GM23338 (cell line): ENCODE data around the gene DDX54. TPM values are rescaled to one million over a fixed set of nuclear protein-coding genes. Genes with fewer than 3 reads are reported as not detected.

Experiments used
- ATAC-seq: fragments of 200-7000 bp; cut with Tn5 transposase; 3 replicates; pipeline ENCODE4 v1.9.1; 2020
- DNase-seq: peaks from one replicate; pipeline ENCODE4 v3.0.0-alpha.2; 2015; ENCODE audit warnings: low spot score
- H2AFZ ChIP-seq: fragments of 200-600 bp; sonication (generic); 2 replicates; pipeline ENCODE4 v1.8.0; 2016; ENCODE audit warnings: antibody characterized with exemption, mild to moderate bottlenecking, moderate library complexity
- H3F3A ChIP-seq: fragments of 200-600 bp; sonication (generic); replicated peaks from 2 replicates; pipeline ENCODE4 v1.8.0; 2017; ENCODE audit warnings: antibody characterized with exemption, mixed run types, low read depth
- H3K27ac ChIP-seq: fragments of 200-600 bp; sonication (generic); 2 replicates; pipeline ENCODE4 v1.6.1; 2016; ENCODE audit warnings: low read depth
- H3K27me3 ChIP-seq: fragments of 200-600 bp; sonication (generic); 2 replicates; pipeline ENCODE4 v1.8.0; 2016; ENCODE audit warnings: mild to moderate bottlenecking, mixed run types, moderate library complexity; ENCODE audit not compliant: insufficient read depth
- H3K36me3 ChIP-seq: fragments of 200-600 bp; sonication (generic); 2 replicates; pipeline ENCODE4 v1.8.0; 2016; ENCODE audit warnings: mild to moderate bottlenecking; ENCODE audit not compliant: insufficient read depth
- H3K4me1 ChIP-seq: fragments of 200-600 bp; sonication (generic); 2 replicates; pipeline ENCODE4 v1.8.0; 2016; ENCODE audit warnings: mild to moderate bottlenecking, moderate library complexity; ENCODE audit not compliant: insufficient read depth
- H3K4me2 ChIP-seq: fragments of 200-600 bp; sonication (generic); 2 replicates; pipeline ENCODE4 v1.7.1; 2017; ENCODE audit warnings: mixed run types
- H3K4me3 ChIP-seq: fragments of 200-600 bp; sonication (generic); 2 replicates; pipeline ENCODE4 v1.6.1; 2016; ENCODE audit warnings: mixed run types
- H3K79me2 ChIP-seq: fragments of 200-600 bp; sonication (generic); replicated peaks from 2 replicates; pipeline ENCODE4 v1.8.0; 2017; ENCODE audit warnings: mild to moderate bottlenecking; ENCODE audit not compliant: insufficient read depth
- H3K9me2 ChIP-seq: fragments of 200-600 bp; sonication (generic); 2 replicates; pipeline ENCODE4 v1.8.0; 2017; ENCODE audit not compliant: insufficient read depth
- H4K20me1 ChIP-seq: fragments of 200-600 bp; sonication (generic); replicated peaks from 2 replicates; pipeline ENCODE4 v1.8.0; 2017; ENCODE audit warnings: mild to moderate bottlenecking; ENCODE audit not compliant: insufficient read depth
- H3K27ac Mint-ChIP-seq: 2 replicates; pipeline ENCODE4 v1.8.0; 2020; ENCODE audit warnings: inconsistent platforms, mild to moderate bottlenecking, moderate library complexity, mixed read lengths
- H3K27me3 Mint-ChIP-seq: 3 replicates; pipeline ENCODE4 v1.8.0; 2022; ENCODE audit warnings: low read depth, mild to moderate bottlenecking, moderate library complexity, mixed read lengths, inconsistent platforms; ENCODE audit not compliant: insufficient read depth, poor library complexity
- H3K36me3 Mint-ChIP-seq: 3 replicates; pipeline ENCODE4 v1.8.0; 2021; ENCODE audit warnings: low read depth, mild to moderate bottlenecking, inconsistent platforms, moderate library complexity, mixed read lengths
- H3K4me1 Mint-ChIP-seq: 3 replicates; pipeline ENCODE4 v1.8.0; 2020; ENCODE audit warnings: mild to moderate bottlenecking, inconsistent platforms, mixed read lengths
- H3K4me3 Mint-ChIP-seq: 3 replicates; pipeline ENCODE4 v1.8.0; 2021; ENCODE audit warnings: moderate library complexity, mild to moderate bottlenecking, inconsistent platforms, mixed read lengths
- H3K9me3 Mint-ChIP-seq: 3 replicates; pipeline ENCODE4 v1.8.0; 2020; ENCODE audit warnings: moderate library complexity, mild to moderate bottlenecking, inconsistent platforms, mixed read lengths
- EZH2 ChIP-seq: fragments of 200-600 bp; sonication (generic); IDR thresholded peaks from one replicate; pipeline ENCODE4 v1.8.0; 2017; ENCODE audit warnings: antibody characterized with exemption, mild to moderate bottlenecking, low read depth; ENCODE audit not compliant: unreplicated experiment
- EZH2phosphoT487 ChIP-seq: fragments of 200-600 bp; sonication (generic); IDR thresholded peaks from one replicate; pipeline ENCODE4 v1.8.1; 2018; ENCODE audit warnings: antibody characterized with exemption; ENCODE audit not compliant: unreplicated experiment
- NANOG ChIP-seq: IDR thresholded peaks from 2 replicates; pipeline ENCODE4 v1.6.1; 2016; ENCODE audit warnings: antibody characterized with exemption, borderline replicate concordance
- REST ChIP-seq: IDR thresholded peaks from one replicate; pipeline ENCODE4 v1.6.1; 2018; ENCODE audit warnings: antibody characterized with exemption; ENCODE audit not compliant: unreplicated experiment
- STAT1 ChIP-seq: IDR thresholded peaks from one replicate; pipeline ENCODE4 v1.6.1; 2016; ENCODE audit warnings: antibody characterized with exemption; ENCODE audit not compliant: unreplicated experiment
- ZNF331 ChIP-seq: fragments of 250-450 bp; sonication (Bioruptor Pico); IDR thresholded peaks from 2 replicates; pipeline ENCODE4 v1.5.0; 2020; ENCODE audit warnings: low read depth, mild to moderate bottlenecking, moderate library complexity
- polyA plus RNA-seq: library from polyadenylated mRNA; unstranded; fragments of >200 nt; fragmentation: Nextera tagmentation; extraction: Ambion mirVana; gene quantifications from 2 replicates; pipeline ENCODE4 v1.2.1, GENCODE V29; 2016
- total RNA-seq: library from RNA; depleted of rRNA; stranded (reverse); fragments of >200 nt; shearing (Covaris generic); gene quantifications from 2 replicates; pipeline ENCODE4 v1.2.3, GENCODE V29; 2014
- TF ChIP-seq, protein P1 (sequence below), 2 experiments: fragments of 200-600 bp in 1 of 2; sonication (generic) in 1 of 2; conservative IDR thresholded peaks; 2 replicates each; pipeline versions ENCODE4 v1.5.1 to v1.6.1; 2016 to 2017; ENCODE audit warnings: antibody characterized with exemption in 2 of 2, low read depth in 2 of 2, mild to moderate bottlenecking in 2 of 2, moderate library complexity in 1 of 2
- TF ChIP-seq, protein P2 (sequence below): fragments of 250-450 bp; sonication (Bioruptor Pico); IDR thresholded peaks from 2 replicates; pipeline ENCODE4 v1.5.0; 2020; ENCODE audit warnings: mild to moderate bottlenecking, moderate library complexity

DDX54 gene
- total and polyA plus RNA-seq, 2 experiments from 2014 or later: 84.1 to 89.4 TPM

DNA sequence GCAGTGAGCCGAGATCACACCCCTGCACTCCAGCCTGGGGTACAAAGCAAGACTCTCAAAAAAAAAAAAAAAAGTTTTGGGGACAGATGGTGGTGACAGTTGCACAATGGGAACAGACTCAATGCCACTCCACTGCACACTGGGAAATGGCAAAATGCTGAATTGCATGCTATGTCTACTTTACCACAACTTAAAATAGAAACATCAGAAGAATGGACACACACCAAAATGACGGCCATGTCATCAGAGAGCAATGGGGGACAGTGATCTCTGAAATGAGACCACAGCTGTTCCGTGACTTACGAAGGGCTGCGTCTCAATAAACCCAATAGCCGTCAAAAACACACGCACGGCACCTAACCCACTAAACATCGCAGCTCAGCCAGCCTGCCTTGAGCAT lies 13.7 kb downstream of the DDX54 start:
- Histone ChIP-seq H3K79me2 (no peaks in the 10 kb centered on the region; the same call in 1 of the 2 replicates), H3K4me2 (no peak overlapping the region), H3F3A (peaks cover 3% of the 10 kb centered on the region; the same call in 1 of the 2 replicates), H3K27ac (no peak overlapping the region), H2AFZ (no peak overlapping the region), H4K20me1 (peaks cover 9% of the 10 kb centered on the region; the same call in 1 of the 2 replicates), H3K9me2 (no peaks in the 10 kb centered on the region), H3K4me1 (no peaks in the 10 kb centered on the region), H3K4me3 (no peak overlapping the region), H3K27me3 (no peaks in the 10 kb centered on the region), H3K36me3 (peaks cover 49% of the 10 kb centered on the region)
- TF ChIP-seq STAT1 (no peak), ZNF331 (CRISPR knock-in tag) (no peak), EZH2 (no peak), EZH2phosphoT487 (no peak), REST (no peak), NANOG (no peak)
- TF ChIP-seq, protein P1, sequence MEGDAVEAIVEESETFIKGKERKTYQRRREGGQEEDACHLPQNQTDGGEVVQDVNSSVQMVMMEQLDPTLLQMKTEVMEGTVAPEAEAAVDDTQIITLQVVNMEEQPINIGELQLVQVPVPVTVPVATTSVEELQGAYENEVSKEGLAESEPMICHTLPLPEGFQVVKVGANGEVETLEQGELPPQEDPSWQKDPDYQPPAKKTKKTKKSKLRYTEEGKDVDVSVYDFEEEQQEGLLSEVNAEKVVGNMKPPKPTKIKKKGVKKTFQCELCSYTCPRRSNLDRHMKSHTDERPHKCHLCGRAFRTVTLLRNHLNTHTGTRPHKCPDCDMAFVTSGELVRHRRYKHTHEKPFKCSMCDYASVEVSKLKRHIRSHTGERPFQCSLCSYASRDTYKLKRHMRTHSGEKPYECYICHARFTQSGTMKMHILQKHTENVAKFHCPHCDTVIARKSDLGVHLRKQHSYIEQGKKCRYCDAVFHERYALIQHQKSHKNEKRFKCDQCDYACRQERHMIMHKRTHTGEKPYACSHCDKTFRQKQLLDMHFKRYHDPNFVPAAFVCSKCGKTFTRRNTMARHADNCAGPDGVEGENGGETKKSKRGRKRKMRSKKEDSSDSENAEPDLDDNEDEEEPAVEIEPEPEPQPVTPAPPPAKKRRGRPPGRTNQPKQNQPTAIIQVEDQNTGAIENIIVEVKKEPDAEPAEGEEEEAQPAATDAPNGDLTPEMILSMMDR (conservative IDR thresholded peaks at IDR 0.05; ENCODE audit: low read depth in 2 of 2): no peak
- TF ChIP-seq, protein P2, sequence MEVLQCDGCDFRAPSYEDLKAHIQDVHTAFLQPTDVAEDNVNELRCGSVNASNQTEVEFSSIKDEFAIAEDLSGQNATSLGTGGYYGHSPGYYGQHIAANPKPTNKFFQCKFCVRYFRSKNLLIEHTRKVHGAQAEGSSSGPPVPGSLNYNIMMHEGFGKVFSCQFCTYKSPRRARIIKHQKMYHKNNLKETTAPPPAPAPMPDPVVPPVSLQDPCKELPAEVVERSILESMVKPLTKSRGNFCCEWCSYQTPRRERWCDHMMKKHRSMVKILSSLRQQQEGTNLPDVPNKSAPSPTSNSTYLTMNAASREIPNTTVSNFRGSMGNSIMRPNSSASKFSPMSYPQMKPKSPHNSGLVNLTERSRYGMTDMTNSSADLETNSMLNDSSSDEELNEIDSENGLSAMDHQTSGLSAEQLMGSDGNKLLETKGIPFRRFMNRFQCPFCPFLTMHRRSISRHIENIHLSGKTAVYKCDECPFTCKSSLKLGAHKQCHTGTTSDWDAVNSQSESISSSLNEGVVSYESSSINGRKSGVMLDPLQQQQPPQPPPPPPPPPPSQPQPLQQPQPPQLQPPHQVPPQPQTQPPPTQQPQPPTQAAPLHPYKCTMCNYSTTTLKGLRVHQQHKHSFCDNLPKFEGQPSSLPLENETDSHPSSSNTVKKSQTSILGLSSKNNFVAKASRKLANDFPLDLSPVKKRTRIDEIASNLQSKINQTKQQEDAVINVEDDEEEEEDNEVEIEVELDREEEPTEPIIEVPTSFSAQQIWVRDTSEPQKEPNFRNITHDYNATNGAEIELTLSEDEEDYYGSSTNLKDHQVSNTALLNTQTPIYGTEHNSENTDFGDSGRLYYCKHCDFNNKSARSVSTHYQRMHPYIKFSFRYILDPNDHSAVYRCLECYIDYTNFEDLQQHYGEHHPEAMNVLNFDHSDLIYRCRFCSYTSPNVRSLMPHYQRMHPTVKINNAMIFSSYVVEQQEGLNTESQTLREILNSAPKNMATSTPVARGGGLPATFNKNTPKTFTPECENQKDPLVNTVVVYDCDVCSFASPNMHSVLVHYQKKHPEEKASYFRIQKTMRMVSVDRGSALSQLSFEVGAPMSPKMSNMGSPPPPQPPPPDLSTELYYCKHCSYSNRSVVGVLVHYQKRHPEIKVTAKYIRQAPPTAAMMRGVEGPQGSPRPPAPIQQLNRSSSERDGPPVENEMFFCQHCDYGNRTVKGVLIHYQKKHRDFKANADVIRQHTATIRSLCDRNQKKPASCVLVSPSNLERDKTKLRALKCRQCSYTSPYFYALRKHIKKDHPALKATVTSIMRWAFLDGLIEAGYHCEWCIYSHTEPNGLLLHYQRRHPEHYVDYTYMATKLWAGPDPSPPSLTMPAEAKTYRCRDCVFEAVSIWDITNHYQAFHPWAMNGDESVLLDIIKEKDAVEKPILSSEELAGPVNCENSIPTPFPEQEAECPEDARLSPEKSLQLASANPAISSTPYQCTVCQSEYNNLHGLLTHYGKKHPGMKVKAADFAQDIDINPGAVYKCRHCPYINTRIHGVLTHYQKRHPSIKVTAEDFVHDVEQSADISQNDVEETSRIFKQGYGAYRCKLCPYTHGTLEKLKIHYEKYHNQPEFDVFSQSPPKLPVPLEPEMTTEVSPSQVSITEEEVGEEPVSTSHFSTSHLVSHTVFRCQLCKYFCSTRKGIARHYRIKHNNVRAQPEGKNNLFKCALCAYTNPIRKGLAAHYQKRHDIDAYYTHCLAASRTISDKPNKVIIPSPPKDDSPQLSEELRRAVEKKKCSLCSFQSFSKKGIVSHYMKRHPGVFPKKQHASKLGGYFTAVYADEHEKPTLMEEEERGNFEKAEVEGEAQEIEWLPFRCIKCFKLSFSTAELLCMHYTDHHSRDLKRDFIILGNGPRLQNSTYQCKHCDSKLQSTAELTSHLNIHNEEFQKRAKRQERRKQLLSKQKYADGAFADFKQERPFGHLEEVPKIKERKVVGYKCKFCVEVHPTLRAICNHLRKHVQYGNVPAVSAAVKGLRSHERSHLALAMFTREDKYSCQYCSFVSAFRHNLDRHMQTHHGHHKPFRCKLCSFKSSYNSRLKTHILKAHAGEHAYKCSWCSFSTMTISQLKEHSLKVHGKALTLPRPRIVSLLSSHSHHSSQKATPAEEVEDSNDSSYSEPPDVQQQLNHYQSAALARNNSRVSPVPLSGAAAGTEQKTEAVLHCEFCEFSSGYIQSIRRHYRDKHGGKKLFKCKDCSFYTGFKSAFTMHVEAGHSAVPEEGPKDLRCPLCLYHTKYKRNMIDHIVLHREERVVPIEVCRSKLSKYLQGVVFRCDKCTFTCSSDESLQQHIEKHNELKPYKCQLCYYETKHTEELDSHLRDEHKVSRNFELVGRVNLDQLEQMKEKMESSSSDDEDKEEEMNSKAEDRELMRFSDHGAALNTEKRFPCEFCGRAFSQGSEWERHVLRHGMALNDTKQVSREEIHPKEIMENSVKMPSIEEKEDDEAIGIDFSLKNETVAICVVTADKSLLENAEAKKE: no peak
- no peak overlapping the region for H3K27ac Mint-ChIP-seq
- no peak overlapping the region for H3K4me3 Mint-ChIP-seq
- ATAC-seq: no peak
- no peak for DNase-seq
- no peaks in the 10 kb centered on the region for H3K9me3 Mint-ChIP-seq
- H3K4me1 Mint-ChIP-seq: no peaks in the 10 kb centered on the region
- H3K36me3 Mint-ChIP-seq: peaks cover 76% of the 10 kb centered on the region
- peaks cover 16% of the 10 kb centered on the region for H3K27me3 Mint-ChIP-seq
